Stimulated activated CD4-positive, alpha-beta T cell treated with anti-CD3 and anti-CD28 coated beads, Interleukin-2, amount 100 ng/mL, for 48 hours (primary cell): ENCODE measurements around the gene CCR2.

Experiments used
- DNase-seq, 2 donors: peaks; one replicate each; pipeline ENCODE4 v3.0.0-alpha.2; 2020

CCR2 gene

GRCh38 chr3:46354984-46355383, 1.1 kb downstream of the CCR2 start:
- DNase-seq: no peak

GRCh38 chr3:46356276-46356675, 2.4 kb downstream of the CCR2 start:
- DNase-seq: no peak

GRCh38 chr3:46356909-46357308, 3.0 kb downstream of the CCR2 start:
- DNase-seq: no peak

- no peak for DNase-seq
These were observed 4.6 kb downstream of the CCR2 start for GRCh38 chr3:46358466-46358865.

- no peak for DNase-seq
These were observed 6.0 kb downstream of the CCR2 start for GRCh38 chr3:46359733-46360493.

GRCh38 chr3:46360907-46361306, 7.0 kb downstream of the CCR2 start:
- DNase-seq: no peak

- no peak for DNase-seq
These were observed 7.7 kb downstream of the CCR2 start for GRCh38 chr3:46361408-46362283.

GRCh38 chr3:46365041-46365440, 11.1 kb downstream of the CCR2 start:
- no peak for DNase-seq

- no peak for DNase-seq
These were observed 12.0 kb downstream of the CCR2 start for GRCh38 chr3:46365737-46366524.

- no peak for DNase-seq
These were observed 13.9 kb downstream of the CCR2 start for GRCh38 chr3:46367811-46368210.

GRCh38 chr3:46368569-46368968, 14.7 kb downstream of the CCR2 start:
- DNase-seq: peak in 1 of 2 donors; percentile 34

GRCh38 chr3:46369151-46369550, 15.2 kb downstream of the CCR2 start:
- DNase-seq: no peak

- peak; percentile 28 to 35 for DNase-seq
These were observed 15.8 kb downstream of the CCR2 start for GRCh38 chr3:46369675-46370132.

- no peak for DNase-seq
These were observed 17.1 kb downstream of the CCR2 start, which contains the start of gene CCR5 for GRCh38 chr3:46370839-46371518. Gene CCR5 (plus strand): TSS chr3:46370946. CDS start chr3:46372903, 1,957 bp downstream.

- no peak for DNase-seq
These were observed 17.8 kb downstream of the CCR2 start for GRCh38 chr3:46371519-46372340.

- no peak for DNase-seq
These were observed 18.8 kb downstream of the CCR2 start for GRCh38 chr3:46372492-46373359.

GRCh38 chr3:46374755-46375154, 20.8 kb downstream of the CCR2 start:
- DNase-seq: no peak

- DNase-seq: no peak
These were observed 21.3 kb downstream of the CCR2 start for GRCh38 chr3:46375218-46375617.

- DNase-seq: no peak
These were observed 21.9 kb downstream of the CCR2 start for GRCh38 chr3:46375814-46376213.

- DNase-seq: peak; percentile 66 to 73
These were observed 24.6 kb downstream of the CCR2 start for GRCh38 chr3:46378426-46378942.
